Kasumi-1 (cell line): ENCODE measurements around the gene UBE2O.
A peak's percentile ranks its signal among the peaks of the same experiment; 100 is the strongest.

Source experiments
- DNase-seq, 2 experiments: peaks; one replicate each; lab custom pipeline; 2025; lab: John Stamatoyannopoulos, UW

The UBE2O gene

DNA sequence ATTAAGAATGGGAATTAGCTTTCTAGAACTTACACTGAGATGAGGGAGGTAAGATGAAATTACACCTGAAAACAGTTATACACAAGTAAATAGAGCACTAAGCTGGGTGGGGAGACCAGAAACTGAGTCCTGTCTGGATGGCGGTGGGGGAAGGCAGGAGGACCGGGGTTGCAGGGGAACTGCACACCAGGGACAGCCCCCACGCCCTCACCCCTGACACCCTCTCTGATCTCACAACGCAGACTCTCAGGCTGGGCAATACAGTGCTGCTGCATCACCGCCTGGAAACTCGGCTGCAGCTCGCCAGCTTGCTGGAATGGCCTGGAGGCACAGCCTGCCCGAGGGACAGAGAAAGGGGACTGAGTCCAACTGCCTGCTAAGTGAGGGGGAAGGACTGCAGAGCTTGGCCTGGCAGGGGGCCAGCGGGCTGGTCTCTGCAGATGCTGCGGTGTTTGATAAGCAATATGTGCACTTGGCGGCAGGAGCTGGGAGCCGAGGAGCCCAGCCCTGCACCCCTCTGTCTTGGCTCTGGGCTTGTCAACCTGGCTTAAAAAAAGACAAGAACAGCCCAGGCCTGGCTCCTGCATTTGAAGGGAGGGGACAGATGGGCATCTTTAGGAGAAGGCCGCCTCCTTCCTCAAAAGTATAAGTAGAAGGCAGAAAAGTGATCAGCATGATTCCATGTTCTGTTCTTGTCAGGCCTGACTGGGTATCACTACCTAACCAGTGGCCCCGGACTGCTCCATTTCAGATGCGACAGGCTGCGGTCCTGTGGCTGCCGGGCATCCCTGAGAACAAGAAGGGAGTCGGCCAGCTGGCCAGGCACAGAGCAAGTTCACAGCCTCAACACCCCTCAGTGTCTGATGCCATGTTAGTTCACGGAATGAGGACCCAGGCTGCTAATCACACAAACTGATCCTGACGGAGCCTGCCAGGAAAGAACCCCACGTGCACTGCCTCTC, 38.3 kb downstream of the UBE2O start:
- no peak for DNase-seq

DNA sequence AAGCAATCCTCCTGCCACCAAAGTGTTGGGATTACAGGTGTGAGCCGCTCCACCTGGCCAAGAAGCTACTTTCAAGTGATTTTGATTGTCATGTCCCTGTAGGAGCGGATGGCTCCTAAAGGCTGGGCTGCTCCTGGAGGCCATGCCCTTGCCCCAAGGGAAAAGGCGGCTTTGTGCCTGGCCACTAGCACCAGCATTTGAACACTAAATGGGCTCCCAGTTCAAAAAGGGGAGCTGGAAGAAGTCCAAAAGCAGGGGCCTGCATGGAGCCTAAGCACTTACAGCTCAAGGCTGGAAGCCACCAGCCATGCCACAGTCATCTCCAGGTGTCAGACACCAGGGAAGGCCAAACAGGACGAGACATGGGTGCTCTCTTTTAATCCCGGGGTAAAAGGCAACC, 41.7 kb downstream of the UBE2O start:
- DNase-seq, result no peak

DNA sequence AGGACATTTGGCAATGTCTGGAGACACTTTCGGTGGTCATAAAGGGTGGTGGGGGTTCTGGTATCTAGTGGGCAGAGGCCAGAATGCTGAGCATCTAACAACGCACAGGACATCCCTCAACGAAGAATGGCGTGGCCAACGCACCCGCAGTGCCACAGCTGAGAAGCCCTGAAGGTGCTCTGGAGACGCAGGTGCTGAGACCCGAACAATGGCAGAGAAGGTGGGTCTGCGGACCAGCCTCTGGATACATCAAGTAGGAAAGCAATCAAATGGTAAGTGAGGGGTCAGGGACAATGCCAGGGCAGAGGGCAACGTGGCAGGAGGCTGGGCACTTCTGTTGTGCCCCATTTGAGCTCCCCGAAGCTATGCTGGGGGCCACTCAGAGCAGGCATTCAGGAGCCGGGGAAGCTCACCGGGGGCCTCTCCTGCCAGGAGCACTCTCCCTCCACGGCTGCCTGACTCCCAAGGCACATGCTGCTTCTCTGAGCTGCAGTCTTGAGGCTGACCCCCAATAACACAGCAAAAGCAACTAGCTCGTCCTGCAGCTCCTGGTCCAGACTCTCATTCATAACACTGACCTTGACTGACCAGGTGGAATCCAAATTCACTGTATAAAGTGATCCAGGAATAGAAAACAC, 42.5 kb downstream of the UBE2O start:
- no peak for DNase-seq

DNA sequence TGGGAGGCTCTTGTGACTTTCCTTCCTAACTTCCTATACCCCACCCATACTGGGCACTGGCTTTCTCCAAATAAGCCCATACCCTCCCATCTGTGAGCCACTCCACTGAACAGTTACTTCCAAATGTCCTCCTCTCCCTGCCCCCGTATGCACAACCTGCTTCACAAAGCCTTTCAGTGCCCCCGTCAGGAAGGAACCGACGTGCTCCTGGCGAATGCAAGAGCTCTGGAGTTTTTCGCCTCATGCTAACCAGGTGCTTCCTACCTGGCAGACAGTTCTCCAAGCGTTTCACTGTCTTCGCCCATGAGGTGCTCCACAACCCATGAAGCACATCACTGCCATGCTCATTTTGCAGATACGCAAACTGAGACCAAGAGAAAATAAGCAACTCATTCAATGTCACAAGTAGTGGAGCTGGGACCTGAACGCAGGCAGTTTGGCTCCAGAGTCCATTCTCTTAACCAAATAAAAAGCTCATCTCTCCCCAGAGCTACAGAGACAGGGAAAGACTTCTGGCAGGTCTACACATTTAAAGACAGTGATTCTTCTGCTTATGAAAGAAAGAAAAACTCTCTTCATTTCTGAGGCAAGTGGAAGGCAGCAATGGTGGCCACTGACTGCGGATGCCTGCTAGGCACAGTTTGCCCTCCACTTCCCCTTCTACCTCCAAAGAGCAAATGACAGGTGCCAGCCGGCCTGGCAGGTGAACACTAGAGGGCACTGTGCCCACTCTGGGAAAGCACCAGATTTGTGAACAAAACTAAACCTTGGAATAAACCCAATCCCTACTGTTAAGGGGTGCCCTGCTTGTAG, 44.7 kb downstream of the UBE2O start:
- DNase-seq, result peak; percentile 75 to 87

DNA sequence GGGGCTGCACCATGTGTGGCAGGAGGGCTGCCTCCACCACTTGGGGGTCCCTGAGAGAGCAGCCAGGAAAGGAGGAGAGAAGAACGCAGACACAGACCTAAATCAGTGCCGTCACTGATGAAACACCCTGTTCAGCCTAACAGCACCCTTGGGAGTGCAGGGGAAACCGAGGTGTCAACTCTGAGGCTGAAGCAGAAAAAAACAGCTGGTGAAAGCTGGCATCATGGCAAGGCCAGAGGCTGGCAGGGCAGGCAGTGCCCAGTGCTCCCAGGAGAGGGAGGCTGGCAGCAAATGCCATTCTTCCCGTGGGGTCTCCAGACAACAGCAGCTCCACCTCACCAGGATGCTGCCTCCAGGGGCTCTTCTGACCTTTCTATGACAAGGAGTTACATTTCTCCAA, 45.4 kb downstream of the UBE2O start:
- DNase-seq, result no peak

DNA sequence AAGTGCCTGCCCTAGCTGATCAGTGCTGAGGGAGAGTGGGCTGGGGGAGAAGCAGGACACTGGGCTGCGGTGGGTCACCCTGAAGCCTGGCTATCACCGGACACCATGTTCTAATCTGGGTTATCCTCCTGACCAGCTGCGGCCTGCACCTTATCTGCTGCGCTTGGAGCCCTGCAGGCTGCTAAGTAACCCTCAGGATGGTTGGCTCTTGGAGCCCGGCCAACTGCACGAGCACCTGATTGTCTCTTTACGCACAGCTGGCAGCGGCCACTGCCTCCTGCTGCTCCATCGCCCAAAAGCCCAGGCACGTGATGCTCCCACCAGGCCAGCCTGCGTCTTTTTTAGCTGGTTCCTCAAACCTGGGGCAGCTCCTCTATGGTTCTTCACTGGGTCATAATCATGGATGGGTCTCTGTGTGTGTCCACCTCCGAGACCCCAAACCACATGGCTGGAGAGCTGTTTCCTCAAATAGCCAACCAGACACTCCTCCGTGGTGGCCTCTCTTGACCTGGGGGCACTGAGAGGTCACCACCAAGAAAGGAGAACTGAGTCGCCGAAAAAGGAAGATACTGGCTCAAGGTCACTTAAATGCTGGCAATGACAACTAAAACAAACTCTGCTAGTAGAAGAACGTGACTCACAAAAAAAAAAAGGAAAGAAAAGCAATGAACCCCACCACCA, 46.8 kb downstream of the UBE2O start:
- no peak for DNase-seq

DNA sequence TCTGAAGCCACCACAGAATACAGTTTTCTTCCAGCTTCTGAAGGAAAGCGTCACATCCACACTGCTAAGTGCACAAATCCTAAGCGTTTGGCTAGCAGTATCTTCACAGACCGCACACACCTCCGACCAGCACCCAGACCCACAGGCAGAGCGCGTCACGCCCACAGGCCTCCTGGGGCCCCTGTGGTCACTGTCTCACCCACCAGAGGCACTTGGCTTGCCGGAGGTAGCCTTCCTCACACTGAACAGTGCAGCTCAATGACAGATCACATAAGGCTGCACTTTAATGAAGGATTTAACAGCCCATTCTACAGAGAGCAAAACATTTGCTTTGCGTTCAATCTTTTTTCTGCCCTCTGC, 47.4 kb downstream of the UBE2O start:
- DNase-seq, result no peak

DNA sequence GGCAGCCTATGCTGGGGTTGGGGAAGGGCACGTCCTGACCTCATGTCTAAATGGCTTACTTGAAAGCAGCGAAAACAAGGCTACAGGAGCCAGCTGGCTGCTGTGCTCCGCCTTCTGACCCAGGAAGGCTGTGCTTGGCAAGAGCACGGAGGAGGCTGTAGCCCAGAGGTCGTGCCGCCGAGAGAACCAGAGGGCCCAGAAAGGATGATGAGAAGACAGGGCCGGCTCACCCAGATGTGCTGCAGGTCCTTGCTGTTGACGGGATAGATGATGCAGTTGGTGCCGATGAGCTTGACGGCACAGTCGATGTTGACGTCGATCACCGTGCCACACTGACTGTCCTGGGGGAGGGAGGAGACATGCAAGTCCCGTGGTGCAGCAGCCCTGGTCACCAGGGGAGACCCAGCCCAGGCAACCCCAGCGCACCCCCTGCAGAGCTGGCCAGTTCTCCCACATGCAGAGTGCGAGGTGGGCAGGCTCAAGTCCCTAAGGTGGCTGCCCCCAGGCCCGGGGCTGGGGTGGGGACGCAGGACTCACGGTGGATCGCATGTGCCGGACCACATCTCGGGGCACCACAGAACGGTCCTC, 47.9 kb downstream of the UBE2O start:
- DNase-seq, result no peak

DNA sequence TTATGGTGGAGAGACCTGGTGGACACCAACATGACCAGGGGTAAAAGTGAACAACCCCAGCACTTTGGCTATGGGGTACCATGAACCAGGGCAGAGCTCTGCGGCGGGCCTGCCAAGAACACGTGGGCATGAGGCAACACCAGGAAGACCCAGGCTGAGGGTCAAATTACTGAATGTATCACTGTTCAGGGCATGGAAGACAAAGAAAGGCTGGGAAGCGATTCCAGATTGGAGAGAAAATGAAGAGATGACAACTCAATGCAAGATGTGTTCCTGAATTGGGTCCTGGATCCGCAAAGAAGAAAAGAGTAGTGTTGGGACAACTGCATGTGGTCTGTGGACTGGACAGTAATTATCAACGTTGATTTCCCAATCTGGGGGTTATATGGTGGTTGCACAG, 48.7 kb downstream of the UBE2O start:
- DNase-seq, result no peak

DNA sequence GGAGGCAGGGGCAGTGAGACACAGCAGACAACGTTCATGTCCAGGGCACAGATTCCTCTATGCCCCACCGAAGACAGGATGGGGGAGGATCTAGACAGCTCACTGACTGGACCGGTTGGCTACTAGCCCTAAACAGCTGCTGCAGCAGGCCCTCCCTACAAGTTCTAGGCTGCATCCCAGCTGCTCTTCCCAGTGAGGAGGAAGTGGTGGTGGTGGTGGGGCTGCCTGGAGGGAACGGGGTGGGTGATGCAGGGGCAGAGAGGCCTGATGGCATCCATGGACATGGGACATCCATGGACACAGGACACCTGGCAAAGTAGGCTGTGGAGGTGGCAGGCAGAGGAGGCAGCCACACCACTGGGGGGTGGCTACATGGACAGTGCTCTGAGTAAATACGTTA, 50.2 kb downstream of the UBE2O start:
- DNase-seq, result no peak

DNA sequence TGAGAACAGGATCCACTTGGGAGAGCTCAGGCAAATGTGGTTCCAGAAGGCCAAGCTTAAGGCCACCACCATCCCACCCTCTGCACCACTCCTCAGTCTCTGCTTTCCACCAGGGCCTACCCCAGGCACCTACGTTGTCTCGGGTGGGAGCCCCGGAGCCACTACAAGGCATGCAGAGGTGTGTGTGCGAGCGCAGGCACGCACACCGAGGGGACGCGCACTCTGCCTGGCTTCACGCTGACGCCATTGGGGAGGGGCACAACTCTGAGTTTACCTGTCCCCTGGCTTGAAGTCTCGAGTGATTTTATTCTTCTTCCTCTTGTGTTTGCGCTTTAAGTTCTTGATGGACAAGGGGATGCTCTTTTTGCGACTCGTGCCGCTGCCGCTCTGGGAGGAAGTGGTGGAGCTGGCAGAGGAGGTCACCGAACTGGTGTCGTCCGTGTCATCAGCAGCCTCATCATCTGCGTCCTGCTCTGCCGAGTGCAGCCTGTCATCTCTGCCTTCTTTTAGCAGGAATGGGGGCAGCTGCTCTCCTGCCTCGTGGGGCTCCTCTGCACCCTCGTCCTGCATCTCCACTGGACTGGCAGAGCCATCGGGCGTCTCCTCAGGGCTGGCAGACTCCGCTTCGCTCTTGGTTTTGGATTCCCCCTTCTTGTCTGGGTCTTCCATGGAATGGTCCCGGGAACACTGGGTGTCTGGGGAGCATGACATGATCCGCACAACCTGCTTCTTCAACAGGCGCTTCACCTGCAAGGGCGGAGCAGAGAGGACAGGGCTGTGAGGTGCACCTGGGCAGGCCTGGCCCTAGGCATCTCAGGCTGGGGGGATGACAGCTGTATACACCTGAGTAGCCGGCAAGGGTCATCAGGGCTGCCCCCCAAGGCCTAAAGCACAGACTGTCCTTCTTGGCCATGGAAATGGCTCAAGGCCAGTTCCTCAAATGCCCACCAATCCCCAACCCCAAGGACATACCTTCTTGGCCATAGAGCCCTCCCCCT, 53.5 kb downstream of the UBE2O start:
- DNase-seq, result no peak

DNA sequence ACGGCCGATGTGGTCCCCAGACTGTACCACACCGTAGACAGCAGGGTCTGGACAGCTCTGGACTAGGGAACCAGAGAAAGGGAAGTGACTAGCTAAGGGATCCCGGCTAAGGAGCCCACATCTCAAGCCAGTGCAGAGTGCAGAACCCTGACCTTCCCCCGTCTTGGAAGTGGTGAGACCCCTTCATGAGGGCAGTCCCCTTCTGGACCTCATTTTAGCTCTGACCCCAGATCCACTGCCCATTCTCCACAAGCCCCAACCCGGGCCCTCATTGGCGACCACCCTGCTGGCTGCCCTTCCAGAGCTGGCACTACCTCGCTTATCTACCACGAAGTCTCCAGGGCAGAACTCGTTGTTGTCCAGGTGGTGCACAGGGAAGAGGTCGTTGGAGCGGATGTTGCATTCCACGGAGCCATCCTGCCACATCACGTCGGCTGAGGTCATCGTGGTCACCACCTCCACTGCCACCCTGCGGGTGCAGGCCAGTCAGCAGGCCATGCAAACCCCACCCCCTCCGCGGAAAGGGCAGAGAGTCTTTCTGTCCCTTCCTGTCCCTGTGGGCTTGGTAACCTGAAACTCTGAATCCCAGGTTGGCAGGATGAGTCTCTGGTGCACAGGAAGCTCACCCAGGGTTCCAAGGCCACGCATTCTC, 54.3 kb downstream of the UBE2O start:
- peak in 1 of 2 experiments; percentile 25 for DNase-seq

DNA sequence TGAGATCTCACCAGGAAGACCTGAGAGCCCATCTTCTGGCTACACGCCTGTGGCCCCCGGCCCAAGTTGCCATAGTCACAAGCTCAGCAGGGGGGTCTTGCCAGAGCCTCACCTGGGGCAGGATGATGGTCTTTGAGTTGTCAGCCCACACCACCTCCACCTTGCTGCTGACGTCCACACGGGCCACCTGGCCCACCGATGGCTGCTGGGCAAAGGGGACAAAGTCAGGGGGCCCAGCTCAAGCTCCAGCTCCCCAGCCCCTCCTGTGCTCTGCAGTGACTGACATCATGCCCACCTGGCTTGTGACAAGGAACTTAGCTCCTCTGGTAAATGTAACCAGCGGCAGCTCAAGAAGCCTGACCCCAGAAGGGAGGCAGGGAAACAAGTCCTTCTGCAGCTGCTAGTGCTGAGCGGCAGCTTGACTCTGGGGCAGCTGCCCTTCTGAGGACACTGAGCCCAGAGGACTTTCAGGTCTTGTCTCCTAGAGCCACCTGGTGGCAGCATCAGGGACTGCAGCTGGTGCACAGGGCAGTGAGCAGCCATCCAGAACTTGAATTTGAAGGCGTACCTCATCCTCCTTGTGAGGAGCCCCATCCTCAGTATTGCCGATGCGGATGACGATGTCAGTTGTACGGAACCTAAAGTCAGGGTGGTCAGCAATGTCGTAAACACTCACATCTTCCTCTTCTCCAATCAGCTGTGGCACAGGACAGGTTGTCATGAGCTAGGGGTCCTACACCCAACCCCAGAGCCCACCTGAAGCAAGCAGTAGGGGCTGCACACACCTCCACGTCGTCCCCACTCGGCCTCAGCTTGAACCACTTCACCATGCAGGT, 55.0 kb downstream of the UBE2O start:
- DNase-seq, result peak; percentile 81 to 85

DNA sequence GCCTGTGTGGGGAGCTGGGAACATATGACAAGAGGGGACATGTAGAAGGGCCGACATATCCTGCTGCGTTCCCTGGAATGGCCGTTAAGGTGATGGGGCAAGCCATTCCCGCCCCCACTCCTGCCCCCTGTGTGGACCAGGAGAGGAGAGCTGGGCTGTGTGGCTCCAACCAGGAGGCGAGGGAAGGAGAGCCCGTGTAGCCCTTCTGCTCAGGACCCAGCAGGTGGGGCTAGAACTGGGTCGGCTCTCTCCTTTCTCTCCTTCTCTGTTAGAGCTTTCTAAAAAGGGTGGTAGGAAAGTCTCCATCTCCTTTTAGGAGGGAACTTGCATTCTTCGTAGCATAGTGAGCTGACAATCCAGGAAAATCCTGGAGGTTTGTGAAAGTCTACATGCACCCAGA, 55.8 kb downstream of the UBE2O start:
- peak; percentile 20 to 22 for DNase-seq

DNA sequence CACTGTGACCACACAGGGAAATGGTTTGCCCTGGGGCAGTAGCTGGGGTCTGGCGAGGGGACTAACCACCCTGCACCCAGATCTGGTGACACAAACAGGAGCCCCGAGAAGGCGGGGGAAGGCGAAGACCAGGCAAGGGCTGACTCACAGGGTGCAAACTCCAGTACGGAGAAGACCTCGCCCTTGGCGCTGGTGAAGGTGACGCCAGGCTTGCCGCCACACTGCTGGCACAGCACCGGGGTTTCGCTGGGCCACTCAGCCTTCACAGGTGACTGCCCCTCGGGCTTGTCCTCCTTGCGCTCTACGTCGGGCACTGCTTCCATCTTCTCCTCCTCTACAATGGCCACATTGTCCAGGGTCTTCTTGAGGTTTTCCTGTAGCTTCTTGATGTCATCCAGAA, 57.0 kb downstream of the UBE2O start:
- DNase-seq, result no peak

DNA sequence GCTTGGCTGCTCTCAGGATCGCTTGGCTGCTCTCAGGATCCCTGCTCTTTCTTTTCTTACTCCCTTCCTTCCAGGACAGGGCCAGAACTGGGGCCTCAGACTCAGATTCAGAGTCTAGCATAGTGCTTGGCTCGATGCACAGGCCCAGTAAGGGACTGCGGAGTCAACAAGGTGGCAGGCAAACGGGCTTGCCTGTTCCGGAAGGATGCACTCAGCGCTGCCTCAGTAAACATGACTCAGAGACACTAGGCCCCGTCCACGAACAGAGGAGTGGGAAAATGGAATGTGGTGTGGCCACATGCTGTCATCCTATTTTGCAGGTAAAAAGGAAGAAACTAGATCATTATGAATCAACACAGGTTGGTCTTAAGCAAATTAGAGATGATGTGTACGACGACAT, 58.8 kb downstream of the UBE2O start:
- no peak for DNase-seq

DNA sequence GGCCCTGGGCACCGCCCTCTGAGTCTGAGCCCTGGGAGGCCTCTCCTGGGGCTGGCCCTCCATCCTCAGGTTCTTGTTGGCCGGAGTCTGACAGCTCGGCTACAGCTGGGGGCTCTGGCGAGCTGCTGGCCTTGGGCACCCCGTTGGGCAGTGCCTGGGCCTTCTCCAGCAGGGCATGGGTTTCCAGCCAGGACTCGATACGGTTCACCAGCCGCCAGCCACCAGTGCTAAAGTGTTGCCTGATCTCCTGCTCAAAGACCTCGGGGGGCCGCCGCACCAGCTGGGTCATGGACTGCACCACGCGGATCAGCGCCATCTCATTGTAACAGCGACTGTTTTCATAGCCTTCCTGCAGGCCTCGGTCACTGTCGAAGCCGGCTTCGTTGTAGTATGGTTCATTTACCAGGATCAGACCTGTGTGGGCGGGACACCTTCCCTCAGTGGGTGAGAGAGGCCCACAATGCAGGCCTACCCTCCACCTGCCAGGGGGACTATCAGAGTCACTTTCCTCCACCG, 61.7 kb downstream of the UBE2O start:
- no peak for DNase-seq

DNA sequence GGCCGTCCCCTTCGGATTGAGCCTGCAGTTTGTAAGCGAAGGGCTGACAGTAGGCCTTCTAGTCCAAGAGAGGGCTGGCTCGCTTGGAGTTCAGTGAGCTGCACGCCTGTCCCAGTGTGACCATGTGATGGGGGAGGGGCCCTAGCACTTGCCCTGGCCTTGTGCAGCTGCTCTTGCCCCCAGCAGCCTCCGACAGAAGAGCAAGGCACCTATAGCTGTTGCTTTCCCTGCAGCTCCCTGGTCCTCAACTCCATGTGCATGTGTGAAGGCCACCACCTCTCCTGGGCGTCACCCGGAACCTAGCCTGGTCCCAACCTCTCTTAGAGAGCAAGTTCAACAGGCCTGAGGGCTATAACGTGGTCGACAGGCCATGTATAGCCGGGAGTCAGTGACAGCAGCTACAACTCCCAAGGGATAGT, 62.9 kb downstream of the UBE2O start:
- DNase-seq, result no peak
